Thymus (tissue), 11 donors: Measurements from ENCODE around the gene JMY. TPM values are rescaled to one million over a fixed set of nuclear protein-coding genes. Genes with fewer than 3 reads are reported as not detected.

Experiments used
- DNase-seq, 9 donors: peaks; one replicate each; pipeline ENCODE4 v3.0.0-alpha.2; 2013; ENCODE audit warnings: low spot score in 9 of 9, low read depth in 6 of 9, missing footprints in 1 of 9
- H3K27ac ChIP-seq, 2 donors: one replicate each; pipeline ENCODE4 v1.5.1; 2013; ENCODE audit warnings: control low read depth in 1 of 2, low read depth in 1 of 2, low read length in 1 of 2, mild to moderate bottlenecking in 1 of 2, moderate library complexity in 1 of 2
- H3K27me3 ChIP-seq, 2 donors: one replicate each; pipeline ENCODE4 v1.5.1; 2013; ENCODE audit warnings: low read length in 1 of 2; ENCODE audit not compliant: control insufficient read depth in 2 of 2, insufficient read depth in 1 of 2
- H3K36me3 ChIP-seq, 2 donors: one replicate each; pipeline ENCODE4 v1.5.1; 2013; ENCODE audit warnings: low read length in 1 of 2, mild to moderate bottlenecking in 1 of 2, moderate library complexity in 1 of 2; ENCODE audit not compliant: control insufficient read depth in 2 of 2, insufficient read depth in 2 of 2
- H3K4me1 ChIP-seq, 2 donors: one replicate each; pipeline ENCODE4 v1.5.1; 2013; ENCODE audit warnings: low read length in 2 of 2; ENCODE audit not compliant: control insufficient read depth in 2 of 2, insufficient read depth in 2 of 2
- H3K4me3 ChIP-seq, 2 donors: one replicate each; pipeline ENCODE4 v1.5.1; 2013; ENCODE audit warnings: low read length in 2 of 2, control low read depth in 1 of 2, mild to moderate bottlenecking in 1 of 2
- H3K9me3 ChIP-seq, 2 donors: one replicate each; pipeline ENCODE4 v1.5.1; 2013; ENCODE audit warnings: low read length in 1 of 2, mild to moderate bottlenecking in 1 of 2; ENCODE audit not compliant: control insufficient read depth in 2 of 2, insufficient read depth in 1 of 2
- WGBS: extraction: QIAGEN DNeasy Blood & Tissue Kit; methylation state at CpG from one replicate; pipeline ENCODE4 v1.1.7; 2013; 5-methylcytosine and 5-hydroxymethylcytosine counted together
- polyA plus RNA-seq: library from polyadenylated mRNA; stranded (reverse); fragments of 200-250 nt; gene quantifications from one replicate; pipeline ENCODE4 v1.2.3, GENCODE V29; 2013
- total RNA-seq: library from RNA; stranded (reverse); fragments of 120-200 nt; gene quantifications from one replicate; pipeline ENCODE4 v1.2.4, GENCODE V29; 2013
- donor health status: healthy.

The JMY gene
- total and polyA plus RNA-seq, 2 donors = 7.3 to 7.5 TPM

- H3K4me1 ChIP-seq = peaks cover 5 to 16% of the 10 kb centered on the region in 2 donors
- no peaks in the 10 kb centered on the region for H3K36me3 ChIP-seq
- peaks cover 0 to 16% of the 10 kb centered on the region in 2 donors for H3K27me3 ChIP-seq
- peak in 1 of 9 donors; percentile 4 for DNase-seq
- 52% methylated on average over 2 of the region's 2 CpGs for WGBS
- peaks cover 0 to 4% of the 10 kb centered on the region in 2 donors for H3K9me3 ChIP-seq
- H3K27ac ChIP-seq = no peak overlapping the region
- H3K4me3 ChIP-seq = peak overlapping the region; percentile 71 to 81
Observed at GRCh38 chr5:79235261-79235633, 684 bp upstream of the JMY start.

- peak in 4 of 9 donors; percentile 15 to 32 (median 25) for DNase-seq
- under 1% methylated on average over 78 of the region's 78 CpGs for WGBS
- Histone ChIP-seq H3K27me3 (peaks cover 0 to 16% of the 10 kb centered on the region in 2 donors), H3K27ac (peak overlapping the region in 1 of 2 donors; percentile 80), H3K4me1 (peaks cover 5 to 16% of the 10 kb centered on the region in 2 donors), H3K4me3 (peak overlapping the region; percentile 71 to 81), H3K36me3 (no peaks in the 10 kb centered on the region), H3K9me3 (peaks cover 0 to 4% of the 10 kb centered on the region in 2 donors)
Observed at GRCh38 chr5:79236362-79236969, 535 bp downstream of the JMY start.

- peak in 6 of 9 donors; percentile 26 to 63 (median 36) for DNase-seq
- H3K4me1 ChIP-seq = peaks cover 5 to 16% of the 10 kb centered on the region in 2 donors
- under 1% methylated on average over 61 of the region's 61 CpGs for WGBS
Observed at GRCh38 chr5:79236970-79237739, 1.2 kb downstream of the JMY start.

GRCh38 chr5:79237740-79238560 lies 2.0 kb downstream of the JMY start:
- no peaks in the 10 kb centered on the region for H3K36me3 ChIP-seq
- WGBS = 36% methylated on average over 14 of the region's 14 CpGs
- H3K4me1 ChIP-seq = peaks cover 5 to 16% of the 10 kb centered on the region in 2 donors

More at GRCh38 chr5:79236970-79237739, 1.2 kb downstream of the JMY start:
- Histone ChIP-seq H3K36me3 (no peaks in the 10 kb centered on the region), H3K4me3 (peak overlapping the region; percentile 71 to 81), H3K9me3 (peaks cover 0 to 4% of the 10 kb centered on the region in 2 donors), H3K27me3 (peaks cover 0 to 16% of the 10 kb centered on the region in 2 donors), H3K27ac (peak overlapping the region; percentile 26 to 80)

GRCh38 chr5:79240561-79240960 lies 4.6 kb downstream of the JMY start:
- Histone ChIP-seq H3K36me3 (no peaks in the 10 kb centered on the region), H3K27ac (no peak overlapping the region), H3K4me1 (peaks cover 5 to 13% of the 10 kb centered on the region in 2 donors), H3K9me3 (peaks cover 0 to 4% of the 10 kb centered on the region in 2 donors), H3K27me3 (peaks cover 0 to 13% of the 10 kb centered on the region in 2 donors), H3K4me3 (no peak overlapping the region)
- 97% methylated on average over 2 of the region's 2 CpGs for WGBS
- DNase-seq = no peak

More at GRCh38 chr5:79237740-79238560, 2.0 kb downstream of the JMY start:
- Histone ChIP-seq H3K27ac (no peak overlapping the region), H3K9me3 (peaks cover 0 to 4% of the 10 kb centered on the region in 2 donors), H3K4me3 (peak overlapping the region; percentile 71 to 81), H3K27me3 (peaks cover 0 to 16% of the 10 kb centered on the region in 2 donors)
- DNase-seq = no peak

- H3K36me3 ChIP-seq = no peaks in the 10 kb centered on the region
- no peak overlapping the region for H3K4me3 ChIP-seq
- peaks cover 5 to 11% of the 10 kb centered on the region in 2 donors for H3K4me1 ChIP-seq
- H3K9me3 ChIP-seq = peaks cover 0 to 4% of the 10 kb centered on the region in 2 donors
- H3K27me3 ChIP-seq = peaks cover 0 to 11% of the 10 kb centered on the region in 2 donors
- no peak overlapping the region for H3K27ac ChIP-seq
- WGBS = 97% methylated on average over 4 of the region's 4 CpGs
- DNase-seq = no peak
Observed at GRCh38 chr5:79241535-79241979, 5.6 kb downstream of the JMY start.

GRCh38 chr5:79242242-79243039 lies 6.5 kb downstream of the JMY start:
- Histone ChIP-seq H3K9me3 (no peaks in the 10 kb centered on the region), H3K27me3 (peaks cover 0 to 4% of the 10 kb centered on the region in 2 donors), H3K27ac (no peak overlapping the region), H3K36me3 (no peaks in the 10 kb centered on the region), H3K4me3 (no peak overlapping the region), H3K4me1 (peaks cover 5 to 10% of the 10 kb centered on the region in 2 donors)
- no peak for DNase-seq
- 97% methylated on average over 5 of the region's 5 CpGs for WGBS

GRCh38 chr5:79243224-79243623 lies 7.3 kb downstream of the JMY start:
- Histone ChIP-seq H3K36me3 (no peaks in the 10 kb centered on the region), H3K9me3 (no peaks in the 10 kb centered on the region), H3K4me1 (peaks cover 0 to 5% of the 10 kb centered on the region in 2 donors), H3K27me3 (no peaks in the 10 kb centered on the region), H3K27ac (no peak overlapping the region), H3K4me3 (no peak overlapping the region)
- WGBS = 100% methylated on average over 1 of the region's 1 CpG
- DNase-seq = no peak
